ENCODE results near the gene ACTG2. TPM values are rescaled to one million over a fixed set of nuclear protein-coding genes. Genes with fewer than 3 reads are reported as not detected.

Gene ACTG2
- polyA plus RNA-seq, 1 donor (not counting 4 experiments of a cell fraction or from before 2014, with no cell fraction given) = not detected

GRCh38 chr2:73946666-73947065, 53.9 kb downstream of the ACTG2 start:
- dilution Hi-C loops (cut with MboI; ENCODE audit: extremely low pct_ligation_motif_present, low sequenced_read_pairs) = no loop called here
- DNase-seq (ENCODE audit: low read depth, low spot score) (no peak), FAIRE-seq (no peak)
- peaks cover 47% of the 10 kb centered on the region for H3K79me2 ChIP-seq (ENCODE audit: control insufficient read depth, insufficient read depth, low read length)
- H3K4me3 ChIP-seq (ENCODE audit: control insufficient read depth in 2 of 3, extremely low read depth in 1 of 3, insufficient read depth in 2 of 3, low read depth in 1 of 3, low read length in 3 of 3) = no peak overlapping the region
- H3K27me3 ChIP-seq (ENCODE audit: control insufficient read depth, extremely low read depth, insufficient read depth, low read length) = no peaks in the 10 kb centered on the region
- H3K36me3 ChIP-seq (ENCODE audit: control insufficient read depth in 2 of 2, extremely low read depth in 1 of 2, insufficient read depth in 2 of 2, low read length in 2 of 2) = peaks cover 21 to 38% of the 10 kb centered on the region in 2 experiments
- H3K9me1 ChIP-seq (ENCODE audit: control insufficient read depth, extremely low read depth, insufficient read depth, low read length) = no peaks in the 10 kb centered on the region
- no peak overlapping the region for H3K9ac ChIP-seq (ENCODE audit: control insufficient read depth, extremely low read depth, insufficient read depth, low read length)
- no peak overlapping the region for H3K27ac ChIP-seq (ENCODE audit: control insufficient read depth, insufficient read depth, low read length)
- H3K4me1 ChIP-seq (ENCODE audit: control insufficient read depth, extremely low read depth, insufficient read depth, low read length) = peaks cover under 1% of the 10 kb centered on the region
- no peaks in the 10 kb centered on the region for H3K9me3 ChIP-seq (ENCODE audit: control insufficient read depth, low read depth, low read length)
- no peaks in the 10 kb centered on the region for H4K20me1 ChIP-seq (ENCODE audit: control insufficient read depth, extremely low read depth, insufficient read depth, low read length)
- no peak overlapping the region for H3K4me2 ChIP-seq (ENCODE audit: control insufficient read depth, extremely low read depth, insufficient read depth, low read depth, low read length)
- no peak overlapping the region for H2AFZ ChIP-seq (ENCODE audit: control insufficient read depth, low read length)
- TF ChIP-seq CTCF (optimal IDR thresholded peaks at IDR 0.05 in 1 of 3, IDR thresholded peaks at IDR 0.05 in 1 of 3, conservative IDR thresholded peaks at IDR 0.05 in 1 of 3; ENCODE audit: extremely low read depth in 1 of 3, insufficient read depth in 2 of 3, low read length in 3 of 3) = no peak
- TF ChIP-seq EZH2 (IDR thresholded peaks at IDR 0.05; ENCODE audit: low read length) = no peak

- H3K4me3 ChIP-seq (ENCODE audit: control insufficient read depth in 2 of 3, extremely low read depth in 1 of 3, insufficient read depth in 2 of 3, low read depth in 1 of 3, low read length in 3 of 3) = no peak overlapping the region
- H3K9me1 ChIP-seq (ENCODE audit: control insufficient read depth, extremely low read depth, insufficient read depth, low read length) = no peaks in the 10 kb centered on the region
- dilution Hi-C loops (cut with MboI; ENCODE audit: extremely low pct_ligation_motif_present, low sequenced_read_pairs) = no loop called here
- TF ChIP-seq EZH2 (IDR thresholded peaks at IDR 0.05; ENCODE audit: low read length) (no peak), CTCF (optimal IDR thresholded peaks at IDR 0.05 in 1 of 3, IDR thresholded peaks at IDR 0.05 in 1 of 3, conservative IDR thresholded peaks at IDR 0.05 in 1 of 3; ENCODE audit: extremely low read depth in 1 of 3, insufficient read depth in 2 of 3, low read length in 3 of 3) (no peak)
- H2AFZ ChIP-seq (ENCODE audit: control insufficient read depth, low read length) = no peak overlapping the region
- no peak overlapping the region for H3K9ac ChIP-seq (ENCODE audit: control insufficient read depth, extremely low read depth, insufficient read depth, low read length)
- DNase-seq (ENCODE audit: low read depth, low spot score) = no peak
- FAIRE-seq = no peak
- peaks cover 9% of the 10 kb centered on the region for H3K4me1 ChIP-seq (ENCODE audit: control insufficient read depth, extremely low read depth, insufficient read depth, low read length)
- no peaks in the 10 kb centered on the region for H3K27me3 ChIP-seq (ENCODE audit: control insufficient read depth, extremely low read depth, insufficient read depth, low read length)
- H3K79me2 ChIP-seq (ENCODE audit: control insufficient read depth, insufficient read depth, low read length) = peaks cover 46% of the 10 kb centered on the region
- peaks cover 22 to 46% of the 10 kb centered on the region in 2 experiments for H3K36me3 ChIP-seq (ENCODE audit: control insufficient read depth in 2 of 2, extremely low read depth in 1 of 2, insufficient read depth in 2 of 2, low read length in 2 of 2)
- no peak overlapping the region for H3K4me2 ChIP-seq (ENCODE audit: control insufficient read depth, extremely low read depth, insufficient read depth, low read depth, low read length)
- no peak overlapping the region for H3K27ac ChIP-seq (ENCODE audit: control insufficient read depth, insufficient read depth, low read length)
- H4K20me1 ChIP-seq (ENCODE audit: control insufficient read depth, extremely low read depth, insufficient read depth, low read length) = peaks cover 4% of the 10 kb centered on the region
- H3K9me3 ChIP-seq (ENCODE audit: control insufficient read depth, low read depth, low read length) = no peaks in the 10 kb centered on the region
These were observed 54.7 kb downstream of the ACTG2 start for GRCh38 chr2:73947412-73948018.

All from keratinocyte (primary cell).